H1 (cell line): ENCODE results near the gene PELI2. TPM values are rescaled to one million over a fixed set of nuclear protein-coding genes. Genes with fewer than 3 reads are reported as not detected.

ENCODE experiments used
- CTCF ChIA-PET: fragments of 300-600 bp; sonication (Branson Sonifier 250); formaldehyde crosslinking; loops from one replicate; lab custom pipeline; 2021; ENCODE audit not compliant: partially characterized antibody; lab: Charles Lee
- POLR2A ChIA-PET: fragments of 300-600 bp; sonication (Branson Sonifier 250); formaldehyde crosslinking; loops from one replicate; lab custom pipeline; 2021; ENCODE audit warnings: inconsistent platforms; ENCODE audit not compliant: partially characterized antibody; lab: Charles Lee
- DNase-seq, 2 experiments: peaks; one replicate each; pipeline versions ENCODE4 v3.0.0 to v3.0.0-alpha.2; 2010 to 2022; ENCODE audit warnings: low spot score in 2 of 2, low read depth in 1 of 2, mixed read lengths in 1 of 2
- FAIRE-seq: peaks from 2 replicates; lab custom pipeline; 2011; peaks lifted over from hg19 to GRCh38; lab: Jason Lieb, UNC
- H2AFZ ChIP-seq: 2 replicates; pipeline ENCODE4 v1.8.1; 2012; ENCODE audit warnings: low read length, inconsistent platforms
- H2AK5ac ChIP-seq: 2 replicates; pipeline ENCODE4 v1.6.1; 2013; ENCODE audit warnings: low read depth, low read length
- H2BK120ac ChIP-seq: replicated peaks from 2 replicates; pipeline ENCODE3; 2013; ENCODE audit warnings: low read depth, low read length, inconsistent platforms
- H2BK12ac ChIP-seq: 2 replicates; pipeline ENCODE4 v1.6.1; 2013; ENCODE audit warnings: low read depth, low read length
- H2BK15ac ChIP-seq: 2 replicates; pipeline ENCODE4 v1.6.1; 2013; ENCODE audit warnings: low read length
- H2BK20ac ChIP-seq: 2 replicates; pipeline ENCODE4 v1.6.1; 2013; ENCODE audit warnings: low read length
- H2BK5ac ChIP-seq: 2 replicates; pipeline ENCODE4 v1.6.1; 2013; ENCODE audit warnings: low read depth, low read length
- H3K14ac ChIP-seq: 2 replicates; pipeline ENCODE4 v1.6.1; 2013; ENCODE audit warnings: inconsistent platforms; ENCODE audit not compliant: insufficient read length
- H3K18ac ChIP-seq: 2 replicates; pipeline ENCODE4 v1.6.1; 2013; ENCODE audit warnings: low read length; ENCODE audit errors: extremely low read depth
- H3K23ac ChIP-seq: 2 replicates; pipeline ENCODE4 v1.6.1; 2013; ENCODE audit warnings: inconsistent platforms; ENCODE audit not compliant: insufficient read length
- H3K23me2 ChIP-seq: 2 replicates; pipeline ENCODE4 v1.6.1; 2013; ENCODE audit warnings: low read depth, low read length
- H3K27ac ChIP-seq: 2 replicates; pipeline ENCODE4 v1.6.1; 2011; ENCODE audit warnings: low read depth, low read length, inconsistent platforms
- H3K27me3 ChIP-seq, 4 experiments: replicated peaks in 1 of 4; 1 replicate in 1 of 4; 2 replicates in 3 of 4; pipeline versions ENCODE4 v1.6.1 to v1.8.1; 2011 to 2013; ENCODE audit warnings: low read length in 3 of 4, mild to moderate bottlenecking in 3 of 4, inconsistent platforms in 2 of 4, mixed read lengths in 2 of 4, moderate library complexity in 1 of 4; ENCODE audit not compliant: control insufficient read depth in 3 of 4, insufficient read depth in 3 of 4; ENCODE audit errors: extremely low read depth in 1 of 4
- H3K36me3 ChIP-seq, 4 experiments: 2 replicates each; pipeline versions ENCODE4 v1.6.1 to v1.8.1; 2011 to 2013; ENCODE audit warnings: mild to moderate bottlenecking in 4 of 4, low read length in 3 of 4, moderate library complexity in 2 of 4, control low read depth in 1 of 4, inconsistent platforms in 1 of 4; ENCODE audit not compliant: insufficient read depth in 4 of 4, control insufficient read depth in 2 of 4
- H3K4ac ChIP-seq: replicated peaks from 2 replicates; pipeline ENCODE3; 2013; ENCODE audit warnings: low read length, low read depth, mixed read lengths, inconsistent platforms; ENCODE audit not compliant: insufficient read length
- H3K4me1 ChIP-seq, 4 experiments: replicated peaks in 1 of 4; 1 replicate in 1 of 4; 2 replicates in 3 of 4; pipeline versions ENCODE4 v1.6.1 to v1.8.1; 2011 to 2013; ENCODE audit warnings: low read length in 3 of 4, inconsistent platforms in 2 of 4, mixed read lengths in 1 of 4; ENCODE audit not compliant: insufficient read depth in 4 of 4, control insufficient read depth in 3 of 4
- H3K4me2 ChIP-seq, 2 experiments: 2 replicates each; pipeline versions ENCODE4 v1.6.1 to v1.8.1; 2011 to 2013; ENCODE audit warnings: low read depth in 2 of 2, low read length in 2 of 2, control low read depth in 1 of 2, inconsistent platforms in 1 of 2, mild to moderate bottlenecking in 1 of 2; ENCODE audit not compliant: insufficient read depth in 1 of 2
- H3K4me3 ChIP-seq, 4 experiments: fragments of 200-600, 300-600 bp in 1 of 4; sonication (generic), shearing (Covaris generic), sonication (Bioruptor Twin) in 1 of 4; 2 replicates each; pipeline versions ENCODE4 v1.5.1 to v1.8.1; 2011 to 2016; ENCODE audit warnings: low read length in 4 of 4, low read depth in 3 of 4, control low read depth in 2 of 4, inconsistent platforms in 2 of 4, mild to moderate bottlenecking in 2 of 4, mixed read lengths in 1 of 4, moderate library complexity in 1 of 4; ENCODE audit not compliant: insufficient read depth in 2 of 4; ENCODE audit errors: extremely low read depth in 1 of 4
- H3K56ac ChIP-seq: replicated peaks from 2 replicates; pipeline ENCODE3; 2013; ENCODE audit warnings: low read depth, mild to moderate bottlenecking, mixed read lengths, low read length, inconsistent platforms; ENCODE audit not compliant: insufficient read length
- H3K79me1 ChIP-seq: 2 replicates; pipeline ENCODE4 v1.6.1; 2013; ENCODE audit warnings: low read depth, low read length, control low read depth
- H3K79me2 ChIP-seq, 2 experiments: 2 replicates each; pipeline versions ENCODE4 v1.6.1 to v1.8.1; 2012 to 2013; ENCODE audit warnings: low read length in 2 of 2, mild to moderate bottlenecking in 2 of 2, inconsistent platforms in 1 of 2; ENCODE audit not compliant: insufficient read depth in 2 of 2, control insufficient read depth in 1 of 2
- H3K9ac ChIP-seq, 4 experiments: replicated peaks in 1 of 4; 1 replicate in 1 of 4; 2 replicates in 3 of 4; pipeline versions ENCODE4 v1.6.1 to v1.8.1; 2011 to 2013; ENCODE audit warnings: low read depth in 3 of 4, low read length in 3 of 4, control low read depth in 2 of 4, mild to moderate bottlenecking in 2 of 4, moderate library complexity in 2 of 4, inconsistent platforms in 1 of 4; ENCODE audit errors: extremely low read depth in 1 of 4
- H3K9me3 ChIP-seq, 2 experiments: 2 replicates each; pipeline versions ENCODE4 v1.6.1 to v1.8.1; 2012 to 2013; ENCODE audit warnings: mild to moderate bottlenecking in 2 of 2, moderate library complexity in 2 of 2, control low read depth in 1 of 2, inconsistent platforms in 1 of 2, low read depth in 1 of 2, low read length in 1 of 2, mixed read lengths in 1 of 2; ENCODE audit not compliant: insufficient read depth in 2 of 2
- H4K20me1 ChIP-seq, 2 experiments: replicated peaks in 1 of 2; 2 replicates each; pipeline versions ENCODE3 to v1.8.1; 2011 to 2013; ENCODE audit warnings: inconsistent platforms in 2 of 2, low read length in 2 of 2, mild to moderate bottlenecking in 1 of 2; ENCODE audit not compliant: insufficient read depth in 2 of 2, control insufficient read depth in 1 of 2
- H4K5ac ChIP-seq: 2 replicates; pipeline ENCODE4 v1.6.1; 2013; ENCODE audit warnings: low read length, low read depth, mixed read lengths, inconsistent platforms; ENCODE audit not compliant: insufficient read length
- H4K8ac ChIP-seq: 2 replicates; pipeline ENCODE4 v1.8.0; 2013; ENCODE audit warnings: mild to moderate bottlenecking, moderate library complexity, low read length, inconsistent platforms; ENCODE audit not compliant: insufficient read depth; ENCODE audit errors: extremely low read depth
- H4K91ac ChIP-seq: replicated peaks from 2 replicates; pipeline ENCODE3; 2013; ENCODE audit warnings: low read length, mixed read lengths, inconsistent platforms; ENCODE audit not compliant: insufficient read length
- ATF3 ChIP-seq: IDR thresholded peaks from 2 replicates; pipeline ENCODE4 v1.6.1; 2011; ENCODE audit warnings: low read depth, mild to moderate bottlenecking, low read length; ENCODE audit not compliant: insufficient read depth
- CBX5 ChIP-seq: fragments of 300-800, 300-1000 bp; sonication (generic); IDR thresholded peaks from 2 replicates; pipeline ENCODE4 v1.7.1; 2016; ENCODE audit warnings: antibody characterized with exemption, low read length, low read depth
- CHD1 ChIP-seq: IDR thresholded peaks from 2 replicates; pipeline ENCODE4 v1.6.1; 2012; ENCODE audit warnings: low read depth, low read length, improper control_type of control experiment
- KDM1A ChIP-seq: fragments of 200-600, 300-600 bp; sonication (generic); IDR thresholded peaks from 2 replicates; pipeline ENCODE4 v1.7.1; 2016; ENCODE audit warnings: mild to moderate bottlenecking, low read length, borderline replicate concordance
- KDM5A ChIP-seq: fragments of 200-600 bp; IDR thresholded peaks from 2 replicates; pipeline ENCODE4 v1.7.1; 2012; ENCODE audit warnings: mild to moderate bottlenecking, low read length, inconsistent platforms, mixed read lengths
- RNF2 ChIP-seq: fragments of 200-900, 300-1000 bp; sonication (generic); IDR thresholded peaks from 2 replicates; pipeline ENCODE4 v1.7.1; 2016; ENCODE audit warnings: borderline replicate concordance, low read depth, mild to moderate bottlenecking, antibody characterized with exemption, low read length; ENCODE audit not compliant: poor library complexity, severe bottlenecking; ENCODE audit errors: missing control alignments
- YY1 ChIP-seq: IDR thresholded peaks from 2 replicates; pipeline ENCODE4 v1.6.1; 2011; ENCODE audit warnings: low read depth, mild to moderate bottlenecking, low read length
- WGBS, 2 experiments: shearing (Covaris generic) in 1 of 2; methylation state at CpG; one replicate each; pipeline versions ENCODE4 v1.1.6 to v1.1.7; 2013 to 2015; ENCODE audit warnings: low lambda C conversion rate in 2 of 2, mixed read lengths in 2 of 2, inconsistent platforms in 1 of 2, low coverage in 1 of 2, missing lambda C conversion rate in 1 of 2; ENCODE audit not compliant: insufficient replicate concordance in 2 of 2, insufficient coverage in 1 of 2, insufficient read length in 1 of 2; ENCODE audit errors: extremely low coverage in 1 of 2, missing lambda C conversion rate in 1 of 2; 5-methylcytosine and 5-hydroxymethylcytosine counted together
- polyA plus RNA-seq, 7 experiments: library from polyadenylated mRNA; depleted of rRNA in 3 of 7; stranded (reverse) in 5 of 7; unstranded in 2 of 7; fragments of >200 nt in 5 of 7; fragments of 200-250 nt in 2 of 7; gene quantifications; 1 replicate in 5 of 7; 2 replicates in 1 of 7; 4 replicates in 1 of 7; pipeline versions ENCODE4 v1.2.1 to v1.2.3, GENCODE V29; 2011 to 2013; ENCODE audit warnings: missing spikeins in 2 of 7, mixed read lengths in 2 of 7
- total RNA-seq: library from RNA; stranded (reverse); fragmentation: NEBNext Ultra II Directional; extraction: Animal tissue kit (Norgen Biotek cat#: 25700); gene quantifications from 2 replicates; pipeline ENCODE4 v1.2.1, GENCODE V29; 2021

The PELI2 gene
- total and polyA plus RNA-seq, 2 of the 8 experiments (the other 6 are each of a cell fraction or from before 2014, with no cell fraction given) = 14.6 to 25.7 TPM

GRCh38 chr14:56333359-56334292 is 215.4 kb downstream of the PELI2 start:
- 91% methylated on average over 9 of the region's 9 CpGs; no CpG with 5 or more reads in 1 of the 2 experiments for WGBS, 2 experiments
- FAIRE-seq (no peak), DNase-seq (no peak)
- Histone ChIP-seq H3K27me3 (no peaks in the 10 kb centered on the region), H3K27ac (no peak overlapping the region), H4K5ac (no peak overlapping the region), H3K23me2 (no peaks in the 10 kb centered on the region), H2AFZ (no peak overlapping the region), H3K36me3 (no peaks in the 10 kb centered on the region), H3K14ac (no peak overlapping the region), H3K56ac (no peak overlapping the region), H3K79me2 (no peaks in the 10 kb centered on the region), H3K4me2 (no peak overlapping the region), H3K18ac (no peak overlapping the region), H2BK12ac (no peak overlapping the region; the same call in 1 of the 2 replicates), H3K79me1 (no peaks in the 10 kb centered on the region), H3K9me3 (no peaks in the 10 kb centered on the region), H2BK15ac (no peak overlapping the region), H2BK120ac (no peak overlapping the region), H4K20me1 (no peaks in the 10 kb centered on the region), H3K23ac (no peak overlapping the region), H3K4me1 (no peaks in the 10 kb centered on the region), H4K91ac (no peak overlapping the region), H3K4ac (no peak overlapping the region), H3K9ac (no peak overlapping the region), H2AK5ac (no peak overlapping the region), H2BK5ac (no peak overlapping the region), H2BK20ac (no peak overlapping the region), H4K8ac (no peak overlapping the region), H3K4me3 (no peak overlapping the region)
- TF ChIP-seq YY1 (no peak), KDM5A (no peak), CBX5 (no peak), KDM1A (no peak), RNF2 (no peak), ATF3 (no peak), CHD1 (no peak)
- ChIA-PET CTCF (interaction anchor here (1.4 kb wide), 1 partner anchor 98 kb away, joined by 3 read pairs; no protein-coding TSS in a partner anchor), POLR2A (no interaction called here)
